Measurements from ENCODE around the gene HCN2. TPM values are rescaled to one million over a fixed set of nuclear protein-coding genes. Genes with fewer than 3 reads are reported as not detected.

The HCN2 gene
- total and polyA plus RNA-seq, 2 of the 13 experiments (the other 11 are each of a cell fraction or from before 2014, with no cell fraction given): 0.01 TPM; not detected in 1

GRCh38 chr19:572743-573518 is 16.8 kb upstream of the HCN2 start (continued):
- TF ChIP-seq POGK (CRISPR knock-in tag; conservative IDR thresholded peaks at IDR 0.05) (peak; percentile 66; the same call in 1 of the 2 replicates), ZNF326 (CRISPR knock-in tag; IDR thresholded peaks at IDR 0.05; ENCODE audit: borderline replicate concordance) (no peak), UBTF (CRISPR knock-in tag; IDR thresholded peaks at IDR 0.05) (peak; percentile 67; the same call in 1 of the 2 replicates), GLI4 (CRISPR knock-in tag; IDR thresholded peaks at IDR 0.05; ENCODE audit: borderline replicate concordance) (0 out of 2 replicates have a peak, but pooled peaks have one; percentile 33), CHD2 (IDR thresholded peaks at IDR 0.05; ENCODE audit: low read depth, low read length) (peak; percentile 71), MAX (IDR thresholded peaks at IDR 0.05) (peak; percentile 37), AHR (CRISPR knock-in tag; IDR thresholded peaks at IDR 0.05) (0 out of 2 replicates have a peak, but pooled peaks have one; percentile 7), SYNCRIP (IDR thresholded peaks at IDR 0.05; ENCODE audit: insufficient read depth, low read depth, low read length) (no peak), NCOR1 (IDR thresholded peaks at IDR 0.05; ENCODE audit: borderline replicate concordance, low read length) (peak; percentile 12; the same call in 1 of the 2 replicates), ZUFSP (CRISPR knock-in tag; IDR thresholded peaks at IDR 0.05; ENCODE audit: borderline replicate concordance) (0 out of 2 replicates have a peak, but pooled peaks have one; percentile 31), ZNF501 (CRISPR knock-in tag; IDR thresholded peaks at IDR 0.05) (peak; percentile 37; the same call in 1 of the 2 replicates), ZFP82 (CRISPR knock-in tag; IDR thresholded peaks at IDR 0.05; ENCODE audit: borderline replicate concordance) (no peak), CAMTA2 (CRISPR knock-in tag; IDR thresholded peaks at IDR 0.05; ENCODE audit: borderline replicate concordance) (0 out of 2 replicates have a peak, but pooled peaks have one; percentile 15)

All from HepG2 (cell line).